ENCODE data around the gene STEAP1B.

The STEAP1B gene

GRCh38 chr7:22400936-22401553, 98.9 kb downstream of the STEAP1B start:
- no peak for TF ChIP-seq CTCF (IDR thresholded peaks at IDR 0.05; ENCODE audit: extremely low read depth, insufficient read depth, missing control alignments)
- in situ Hi-C loops (cut with MboI; ENCODE audit: low pct_unique_long_range_greater_than_20kb, low sequenced_read_pairs, unreplicated experiment), result no loop called here
- DNase-seq (ENCODE audit: low spot score), result no peak

- in situ Hi-C loops (cut with MboI; ENCODE audit: low pct_unique_long_range_greater_than_20kb, low sequenced_read_pairs, unreplicated experiment), result no loop called here
Measured at GRCh38 chr7:22400150-22400814, 99.7 kb downstream of the STEAP1B start.

GRCh38 chr7:22399546-22399945, 100.4 kb downstream of the STEAP1B start:
- in situ Hi-C loops (cut with MboI; ENCODE audit: low pct_unique_long_range_greater_than_20kb, low sequenced_read_pairs, unreplicated experiment), result no loop called here
- DNase-seq (ENCODE audit: low spot score), result no peak
- TF ChIP-seq CTCF (IDR thresholded peaks at IDR 0.05; ENCODE audit: extremely low read depth, insufficient read depth, missing control alignments), result no peak

More at GRCh38 chr7:22400150-22400814, 99.7 kb downstream of the STEAP1B start:
- DNase-seq (ENCODE audit: low spot score), result no peak
- TF ChIP-seq CTCF (IDR thresholded peaks at IDR 0.05; ENCODE audit: extremely low read depth, insufficient read depth, missing control alignments), result no peak

GRCh38 chr7:22399091-22399490, 100.9 kb downstream of the STEAP1B start:
- TF ChIP-seq CTCF (IDR thresholded peaks at IDR 0.05; ENCODE audit: extremely low read depth, insufficient read depth, missing control alignments), result no peak
- in situ Hi-C loops (cut with MboI; ENCODE audit: low pct_unique_long_range_greater_than_20kb, low sequenced_read_pairs, unreplicated experiment), result no loop called here
- DNase-seq (ENCODE audit: low spot score), result no peak

GRCh38 chr7:22397981-22398380, 102.0 kb downstream of the STEAP1B start:
- no peak for DNase-seq (ENCODE audit: low spot score)
- no peak for TF ChIP-seq CTCF (IDR thresholded peaks at IDR 0.05; ENCODE audit: extremely low read depth, insufficient read depth, missing control alignments)
- in situ Hi-C loops (cut with MboI; ENCODE audit: low pct_unique_long_range_greater_than_20kb, low sequenced_read_pairs, unreplicated experiment), result no loop called here

GRCh38 chr7:22395222-22395621, 104.8 kb downstream of the STEAP1B start:
- TF ChIP-seq CTCF (IDR thresholded peaks at IDR 0.05; ENCODE audit: extremely low read depth, insufficient read depth, missing control alignments), result no peak
- no peak for DNase-seq (ENCODE audit: low spot score)
- in situ Hi-C loops (cut with MboI; ENCODE audit: low pct_unique_long_range_greater_than_20kb, low sequenced_read_pairs, unreplicated experiment), result no loop called here

All from GM13977 (cell line).